Islet precursor cell (in vitro differentiated cells): ENCODE measurements around the gene IL4.

Experiments
- DNase-seq: peaks from one replicate; pipeline ENCODE4 v3.0.0-alpha.2; 2018

Gene IL4

GRCh38 chr5:132704875-132705274 lies 31.1 kb downstream of the IL4 start:
- DNase-seq, result no peak

DNA sequence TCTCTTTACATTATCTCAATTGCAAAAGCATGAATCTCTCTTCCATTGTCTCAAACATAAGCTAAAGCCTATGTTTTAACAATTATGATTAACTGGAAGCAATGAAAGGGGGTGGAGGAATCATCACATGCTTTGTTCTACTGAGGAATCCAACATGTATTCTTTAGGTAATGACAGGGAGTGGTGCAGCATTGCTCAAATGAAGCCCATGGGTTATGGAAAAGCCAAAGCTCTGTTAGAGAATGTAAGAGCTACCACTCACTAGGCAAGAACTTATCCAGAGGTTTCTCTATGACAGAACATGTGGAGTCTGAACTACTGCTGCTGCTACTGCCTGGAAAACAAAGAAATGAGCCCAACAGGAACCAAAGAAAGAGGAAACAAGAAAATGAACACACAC lies 34.9 kb downstream of the IL4 start:
- DNase-seq, result no peak

DNA sequence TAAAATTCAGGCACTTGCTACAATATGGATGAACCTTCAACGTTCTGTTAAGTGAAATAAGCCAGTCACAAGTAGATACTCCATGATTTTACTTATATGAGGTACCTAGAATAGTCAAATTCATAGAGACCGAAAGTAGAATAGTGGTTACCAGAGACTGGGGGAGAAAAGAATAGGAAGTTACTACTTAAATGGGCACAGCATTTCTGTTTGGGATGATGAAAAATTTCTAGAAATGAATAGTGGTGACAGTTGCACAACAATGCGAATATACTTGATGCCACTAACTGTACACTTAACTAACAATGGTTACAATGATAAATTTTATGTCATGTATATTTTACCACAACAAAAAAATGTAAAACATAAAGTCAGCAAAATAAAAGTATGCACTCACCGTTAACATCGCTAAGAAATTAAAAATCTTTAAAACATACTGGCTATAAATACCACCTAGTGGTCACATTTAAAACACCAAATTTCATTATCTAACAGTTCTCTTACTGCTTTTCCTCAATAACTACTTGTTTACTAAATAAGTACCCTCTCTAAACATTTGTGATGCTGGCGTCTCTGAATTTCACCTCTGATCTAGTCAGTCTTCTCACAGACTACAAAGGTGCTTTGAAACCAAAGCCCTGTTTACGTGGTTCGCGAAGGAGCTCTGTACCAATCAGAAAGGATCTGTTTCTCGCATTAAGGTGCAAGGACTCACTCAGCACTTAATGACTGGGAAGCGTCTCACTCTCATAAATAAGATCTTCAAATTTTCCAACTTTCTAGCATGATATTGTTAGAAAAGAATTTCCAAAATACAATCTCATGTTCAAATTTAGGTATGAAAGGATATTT lies 40.9 kb downstream of the IL4 start:
- no peak for DNase-seq

- no peak for DNase-seq
These were observed 44.9 kb downstream of the IL4 start for GRCh38 chr5:132718544-132719312.

DNA sequence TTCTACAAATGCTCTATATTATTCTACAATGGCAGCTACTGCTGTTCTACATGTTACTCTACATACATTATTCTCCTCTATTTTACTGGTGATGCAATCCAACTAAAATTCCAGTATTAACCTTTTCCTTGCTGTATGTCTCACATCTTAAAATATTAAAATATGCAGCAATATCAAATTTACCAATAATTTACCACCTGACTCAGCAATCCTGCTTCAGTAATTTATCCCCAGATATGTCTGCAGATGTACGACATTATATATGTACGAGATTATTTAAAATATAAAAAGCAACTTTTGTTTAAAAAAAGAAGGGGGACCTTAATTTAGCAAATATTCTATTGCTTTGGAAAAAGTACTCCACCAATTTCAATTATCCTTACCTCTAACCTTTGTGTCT lies 52.0 kb downstream of the IL4 start:
- no peak for DNase-seq

DNA sequence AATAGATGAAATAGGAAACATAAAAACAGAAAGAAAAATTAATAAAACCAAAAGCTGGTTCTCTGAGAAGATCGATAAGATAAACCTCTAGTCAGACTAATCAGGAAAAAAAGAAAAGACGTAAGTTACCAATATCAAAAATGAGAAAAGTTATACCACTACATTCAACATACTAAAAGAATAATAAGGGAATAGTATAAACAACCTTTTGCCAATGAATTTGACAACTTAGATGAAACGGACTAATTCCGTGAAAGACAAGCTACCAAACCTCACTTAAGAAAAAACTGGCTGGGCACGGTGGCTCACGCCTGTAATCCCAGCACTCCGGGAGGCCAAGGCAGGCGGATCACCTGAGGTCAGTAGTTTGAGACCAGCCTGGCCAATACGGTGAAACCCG lies 56.1 kb downstream of the IL4 start:
- no peak for DNase-seq
